Measurements from ENCODE around the gene TTC21A.

Gene TTC21A

DNA sequence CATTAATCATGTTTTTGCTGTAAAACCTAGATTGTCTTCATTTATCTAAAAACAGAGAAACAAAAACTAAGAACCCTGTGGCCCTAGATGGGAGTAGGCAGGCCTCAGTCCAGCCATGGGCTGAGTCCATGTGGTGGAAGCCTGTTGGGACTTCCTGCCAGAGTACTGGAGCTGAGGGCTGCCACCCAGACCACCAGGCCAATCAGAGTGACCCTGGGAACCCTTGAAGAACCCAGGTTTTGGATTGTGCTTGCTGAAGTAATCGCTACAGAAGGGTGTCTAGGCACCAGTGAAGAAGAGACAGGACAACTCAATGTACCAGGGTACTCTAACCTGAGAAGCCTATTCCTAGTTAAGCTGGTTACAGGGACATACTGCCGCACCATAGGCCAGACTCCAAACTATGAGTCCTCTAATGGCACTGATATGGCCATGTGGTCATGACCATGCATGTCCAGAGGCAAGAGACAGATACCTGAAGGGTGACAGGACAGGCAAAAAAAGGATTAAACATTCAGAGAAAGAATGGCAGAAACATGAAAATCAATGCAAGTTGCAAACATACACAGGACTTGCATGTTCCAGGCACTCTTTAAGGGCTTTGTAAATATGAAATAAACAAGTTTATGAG is 33.0 kb downstream of the TTC21A start:
- DNase-seq: no peak

DNA sequence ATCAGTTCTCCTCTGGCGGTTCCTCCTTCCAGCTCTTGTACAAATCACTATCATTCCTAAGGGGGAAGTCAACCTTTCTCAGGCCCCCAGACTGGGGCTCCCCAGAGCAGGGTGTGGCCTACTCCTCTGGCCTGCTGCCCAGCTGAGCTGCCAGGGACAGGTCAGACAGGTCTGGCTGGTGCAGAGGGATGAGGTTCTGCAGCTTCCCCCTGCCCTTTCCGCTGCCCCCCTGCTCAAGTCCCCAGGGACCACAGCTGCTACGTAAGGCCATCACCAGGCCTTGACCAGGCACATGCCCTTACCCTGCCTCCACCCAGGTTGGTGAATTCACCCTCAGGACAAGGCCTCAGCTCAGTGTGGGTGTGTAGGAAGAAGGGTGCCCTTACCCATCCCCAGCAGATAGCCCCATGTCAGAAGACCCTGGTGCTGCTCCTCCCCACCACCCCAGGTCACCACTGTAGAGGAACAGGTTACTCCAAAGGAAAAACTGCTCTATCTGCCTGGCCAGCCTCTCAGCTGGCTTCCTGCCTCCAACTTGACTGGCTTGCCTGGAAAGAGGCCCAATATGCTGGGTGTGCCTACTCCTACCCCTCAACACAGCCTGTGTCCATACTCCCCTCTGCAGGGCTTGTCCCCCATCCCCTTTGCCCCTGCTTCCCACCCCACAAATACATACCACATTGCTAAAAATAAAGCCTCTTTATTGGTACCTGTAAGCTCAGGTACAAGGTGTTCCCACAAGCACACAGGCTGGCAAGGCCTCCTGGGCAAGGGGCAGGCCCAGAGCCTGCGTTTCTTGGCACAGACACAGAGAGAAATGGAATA is 33.9 kb downstream of the TTC21A start:
- no peak for DNase-seq

DNA sequence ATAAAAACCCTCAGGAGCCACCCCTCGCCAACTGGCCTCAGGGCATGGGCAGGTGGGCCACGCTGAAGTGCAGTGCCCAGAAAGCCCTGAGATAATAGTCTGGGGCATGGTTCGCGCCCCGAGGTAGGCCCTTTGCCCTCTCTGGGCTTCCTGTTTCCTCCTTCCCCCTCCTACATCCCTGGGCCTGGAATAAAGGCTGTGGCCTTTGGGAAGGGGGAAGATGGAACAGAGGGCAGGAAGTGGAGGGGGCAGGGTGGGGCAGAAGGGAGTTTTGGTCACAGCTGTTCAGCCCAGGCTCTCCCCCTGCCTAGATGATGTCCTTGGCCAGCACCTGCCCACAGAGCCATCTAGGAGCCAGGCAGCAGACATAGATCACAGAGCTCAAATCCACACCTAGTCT is 34.6 kb downstream of the TTC21A start:
- DNase-seq: no peak

DNA sequence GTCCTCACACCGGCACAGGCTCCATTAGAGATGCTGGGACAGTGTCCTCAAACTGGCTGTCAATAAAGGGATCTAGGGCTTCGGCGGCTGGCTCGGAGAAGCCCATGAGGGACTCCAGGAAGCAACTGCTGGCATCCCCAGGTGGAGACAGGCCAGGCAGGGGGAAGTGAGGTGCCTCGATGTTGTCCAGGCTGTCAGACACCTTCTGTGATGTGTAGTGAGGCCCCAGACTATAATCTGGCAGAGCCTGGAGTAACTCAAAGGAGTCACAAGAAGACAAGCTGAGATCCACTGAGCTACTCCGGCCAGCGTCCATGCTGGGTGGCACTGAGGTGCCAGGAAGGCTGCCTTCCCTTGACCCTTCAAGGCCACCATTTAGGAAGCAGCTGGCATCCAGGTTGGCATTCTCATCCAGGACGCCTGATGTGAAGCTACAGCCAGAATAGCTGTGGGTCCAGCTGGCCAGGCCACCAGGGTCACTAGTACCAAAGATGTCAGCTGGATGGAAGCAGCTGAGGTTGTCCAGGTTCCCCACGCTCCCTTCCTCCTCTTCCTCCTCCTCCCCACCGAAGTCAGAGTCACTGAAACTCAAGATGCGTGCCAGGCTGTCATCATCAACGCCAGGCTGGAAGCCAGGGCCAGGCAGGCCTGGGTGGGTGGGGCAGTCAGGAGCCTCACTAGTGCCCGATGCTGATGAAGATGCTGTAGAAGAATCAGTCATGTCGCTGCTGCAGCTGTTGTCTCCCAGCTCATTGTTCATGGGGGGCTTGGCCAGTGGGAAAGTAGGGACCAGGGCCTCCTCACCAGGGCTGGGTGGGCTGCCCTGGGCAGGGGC is 35.8 kb downstream of the TTC21A start:
- no peak for DNase-seq

DNA sequence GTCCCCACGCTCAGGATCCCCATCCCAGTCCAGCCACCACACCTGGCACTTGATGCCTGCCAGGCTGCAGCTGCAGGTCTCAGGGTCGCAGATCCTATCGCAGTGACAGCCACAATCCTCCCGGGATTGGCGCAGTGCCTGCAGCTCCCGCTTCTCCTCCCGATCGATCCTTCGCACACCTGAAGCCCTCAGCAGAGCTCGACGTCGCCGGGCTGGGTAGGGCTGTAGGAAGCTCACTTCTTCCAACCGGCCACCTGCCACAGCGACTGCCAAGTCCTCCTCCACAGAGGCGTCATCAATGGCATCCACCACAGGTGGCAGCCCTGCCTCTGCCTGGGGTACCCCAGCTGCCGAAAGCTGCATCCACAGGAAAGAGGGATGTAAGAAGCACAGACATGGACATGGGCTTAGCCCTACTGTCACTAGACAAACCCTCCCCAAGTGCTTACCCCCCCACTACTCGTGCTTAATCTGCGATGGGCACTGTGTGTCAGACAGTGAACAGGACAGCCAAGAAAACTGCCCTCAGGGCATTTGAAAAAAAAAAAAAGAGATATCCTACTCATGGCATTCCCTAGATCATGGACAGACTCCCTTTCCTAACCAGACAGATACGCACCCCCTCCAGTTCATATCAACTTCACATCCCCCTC is 36.7 kb downstream of the TTC21A start:
- peak; percentile 52 for DNase-seq

DNA sequence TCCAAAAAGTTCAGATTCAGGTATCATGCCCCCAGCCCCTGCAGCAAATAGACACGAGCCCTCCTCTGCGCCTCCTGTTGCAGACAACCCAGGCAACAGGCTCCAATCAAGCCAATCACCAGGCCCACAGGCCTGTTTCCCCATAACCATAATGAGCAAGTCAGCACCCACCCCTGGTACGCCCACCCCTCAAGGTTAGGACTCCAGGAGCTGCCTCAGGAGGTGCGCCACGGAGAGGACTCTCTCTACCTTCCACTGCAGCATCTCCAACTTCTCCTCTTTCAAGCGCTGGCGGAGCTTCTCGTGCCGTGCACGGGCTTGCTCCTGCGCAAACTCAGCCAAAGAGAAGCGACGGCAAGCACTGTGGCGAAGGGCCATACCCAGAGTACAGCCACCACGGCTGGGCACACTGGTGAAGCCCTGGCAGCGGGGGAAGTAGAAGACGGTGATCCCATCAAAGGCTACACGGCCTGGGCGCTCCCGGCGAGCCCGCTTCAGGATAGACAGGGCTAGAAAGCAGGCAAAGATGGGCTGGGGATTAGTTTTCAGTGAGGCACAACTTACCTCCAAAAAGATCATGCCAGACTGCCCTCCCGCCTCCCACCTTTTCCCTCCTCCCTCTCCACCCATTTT is 37.4 kb downstream of the TTC21A start:
- no peak for DNase-seq

DNA sequence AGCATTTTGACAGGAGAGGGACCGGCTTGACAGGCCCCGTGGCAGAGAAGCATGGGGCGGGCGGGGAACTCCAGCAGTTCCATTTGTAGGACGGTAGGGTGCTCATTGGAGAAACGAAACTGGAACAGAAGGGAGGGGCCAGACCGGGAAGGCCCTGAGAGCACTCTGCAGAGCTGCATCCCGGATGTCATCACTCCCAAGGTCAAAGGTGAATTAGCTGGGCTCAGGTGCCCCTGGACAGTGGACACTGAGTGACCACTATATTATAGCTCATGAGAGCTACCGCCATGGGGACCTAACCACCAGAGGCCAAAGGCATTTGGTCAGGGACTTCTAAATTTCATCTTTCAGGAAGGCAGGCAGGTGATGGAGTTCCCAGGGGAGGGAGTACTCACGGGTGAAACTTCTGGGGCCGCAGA is 38.6 kb downstream of the TTC21A start:
- no peak for DNase-seq

DNA sequence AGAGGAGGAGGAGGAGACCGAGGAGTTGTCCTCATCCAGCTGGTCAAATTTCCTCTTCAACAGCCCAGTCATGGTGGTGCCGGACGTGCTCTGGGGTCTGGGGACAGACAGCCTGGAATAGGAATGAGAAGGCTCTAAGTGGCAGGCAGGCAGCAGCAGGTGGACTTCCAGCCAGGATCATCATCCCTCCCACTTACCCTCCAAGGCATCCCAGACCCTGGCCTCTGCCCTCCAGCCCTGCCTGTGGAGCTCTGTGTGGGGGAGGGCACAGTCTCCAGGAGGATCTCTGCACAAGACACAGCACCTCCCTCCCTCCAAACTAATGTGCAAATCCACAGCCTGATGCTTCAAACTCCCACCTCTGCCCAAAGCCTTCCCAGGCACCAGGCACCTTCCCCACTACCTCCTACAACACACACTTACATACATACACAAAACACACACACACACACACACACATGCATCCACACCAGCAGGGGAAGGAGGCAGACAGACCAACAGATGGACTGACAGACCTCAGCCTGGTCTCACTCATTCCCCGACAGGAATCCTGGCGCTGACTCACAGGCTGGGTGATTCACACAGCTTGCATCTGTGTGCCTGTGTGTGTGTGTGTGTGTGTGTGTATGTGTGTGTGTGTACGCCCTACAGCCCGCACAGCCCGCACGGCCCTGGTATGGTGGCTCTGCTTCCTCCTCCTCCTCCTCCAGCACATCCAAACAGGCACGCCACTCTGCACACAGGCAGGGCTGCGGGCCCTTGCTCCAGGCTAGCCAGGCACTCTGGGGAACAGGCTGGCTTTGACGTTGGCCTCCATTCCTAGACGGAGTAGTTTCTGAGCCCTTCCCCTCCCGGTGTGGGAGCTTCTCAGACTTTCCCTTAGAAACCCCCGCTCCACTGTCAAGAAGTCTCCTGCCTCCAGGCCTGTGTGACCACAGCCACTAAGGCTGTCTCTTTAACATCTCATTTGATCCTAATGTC is 39.4 kb downstream of the TTC21A start:
- peak; percentile 28 for DNase-seq

DNA sequence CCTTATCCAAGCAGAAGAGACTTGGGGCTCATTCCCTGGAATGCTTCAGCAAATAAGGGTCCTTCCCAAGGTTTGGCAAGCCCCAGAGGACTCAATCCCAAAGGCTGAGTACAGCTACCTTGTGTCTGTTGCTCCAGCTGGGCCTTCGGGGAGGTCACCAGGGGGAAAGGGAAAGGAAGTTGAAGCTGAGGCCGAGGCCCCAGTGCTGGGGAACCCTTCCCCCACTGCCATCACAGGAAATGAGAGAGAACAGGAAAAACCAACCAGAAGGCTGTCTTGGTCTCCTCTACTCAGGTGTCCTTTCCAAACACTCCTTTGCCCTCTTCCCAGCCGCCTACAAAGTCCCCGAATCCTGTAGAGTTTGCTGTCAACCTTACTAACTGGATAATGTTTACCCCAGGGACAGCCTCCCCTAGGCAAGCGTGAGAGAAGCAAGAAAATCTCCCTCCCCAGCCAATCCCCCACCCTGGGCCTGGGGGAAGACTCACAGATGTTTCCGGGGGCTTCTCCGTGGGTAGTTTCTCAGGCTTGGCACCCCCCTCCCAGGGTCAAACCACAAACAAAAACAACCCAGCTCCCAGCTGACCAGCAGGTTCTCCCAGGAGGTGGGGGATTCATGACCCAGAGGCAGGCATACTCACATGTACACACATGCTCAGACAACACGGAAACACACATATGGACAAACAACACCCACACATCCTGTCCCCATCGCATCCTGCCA is 40.4 kb downstream of the TTC21A start:
- DNase-seq: no peak

DNA sequence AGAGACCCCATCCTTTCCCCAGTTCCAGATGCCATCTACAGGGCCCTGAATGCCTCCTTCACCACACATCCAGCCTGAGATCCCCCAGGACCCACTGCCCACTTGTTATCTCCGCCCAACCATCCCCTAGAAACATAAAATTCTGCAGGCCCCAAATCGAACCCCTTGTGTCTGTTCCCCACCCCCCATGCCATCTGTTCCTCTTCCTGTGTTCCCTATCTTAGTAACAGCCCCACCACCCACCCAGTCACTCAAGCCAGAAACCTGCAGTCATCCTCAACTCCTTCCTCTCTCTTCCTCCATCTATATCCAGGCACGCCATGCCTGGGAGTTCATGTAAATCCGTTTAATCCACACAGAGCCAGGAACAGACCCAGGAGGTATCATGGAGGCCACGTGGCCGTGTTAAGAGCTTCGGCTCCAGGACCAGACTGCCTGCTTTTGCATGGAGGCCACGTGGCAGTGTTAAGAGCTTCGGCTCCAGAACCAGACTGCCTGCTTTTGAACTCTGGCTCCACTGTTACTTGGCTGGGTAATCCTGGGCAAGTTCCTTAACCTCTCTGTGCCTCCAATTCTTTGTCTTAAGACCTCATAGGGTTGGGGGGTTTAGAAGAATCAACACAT is 41.1 kb downstream of the TTC21A start:
- peak; percentile 53 for DNase-seq

DNA sequence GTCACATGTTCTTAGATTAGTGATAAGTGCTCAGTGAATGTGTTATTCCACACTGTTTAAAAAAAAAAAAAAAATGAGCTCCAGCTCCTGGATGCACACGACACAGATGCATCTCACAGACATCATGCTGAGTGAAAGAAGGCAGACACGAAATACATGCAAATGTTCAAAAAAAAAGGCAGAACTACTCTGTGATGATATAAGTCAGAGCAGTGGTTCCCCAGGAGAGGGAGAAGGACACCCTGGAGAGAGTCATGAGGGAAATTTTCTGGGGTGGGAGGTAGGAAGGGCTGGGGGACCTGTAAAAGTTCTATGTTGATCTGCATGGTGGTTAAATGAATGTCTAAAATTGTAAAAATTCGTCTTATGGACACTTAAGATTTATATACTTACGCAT is 41.6 kb downstream of the TTC21A start:
- DNase-seq: no peak

DNA sequence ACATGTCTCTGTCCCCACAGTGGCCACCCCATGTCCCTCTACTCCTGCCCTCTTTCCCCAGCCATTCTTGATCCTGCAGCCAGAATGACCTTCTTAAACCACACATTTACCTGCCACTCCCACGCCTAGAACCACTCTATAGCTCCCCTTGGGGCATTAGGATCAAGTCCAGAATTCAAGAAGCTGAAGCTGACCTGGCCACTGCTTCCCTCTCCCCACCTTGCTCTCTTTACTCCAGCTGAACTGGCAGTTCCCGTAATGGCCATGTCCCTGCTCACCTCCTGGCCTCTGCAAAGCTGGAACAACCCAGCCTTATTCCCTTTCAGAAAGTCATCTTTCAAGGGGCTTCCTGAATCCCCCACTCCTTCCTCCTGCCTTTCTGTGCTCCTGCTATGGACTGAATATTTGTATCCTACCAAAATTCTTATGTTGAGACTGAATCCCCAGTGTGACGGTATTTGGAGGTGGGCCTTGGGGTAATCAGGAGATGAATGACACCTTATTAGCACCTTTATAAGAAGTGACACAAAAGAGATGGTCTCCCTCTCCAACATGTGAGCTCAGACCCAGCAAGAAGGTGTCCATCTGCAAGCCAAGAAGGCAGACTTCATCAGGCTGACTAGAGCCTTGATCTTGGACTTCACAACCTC is 42.1 kb downstream of the TTC21A start:
- DNase-seq: no peak

DNA sequence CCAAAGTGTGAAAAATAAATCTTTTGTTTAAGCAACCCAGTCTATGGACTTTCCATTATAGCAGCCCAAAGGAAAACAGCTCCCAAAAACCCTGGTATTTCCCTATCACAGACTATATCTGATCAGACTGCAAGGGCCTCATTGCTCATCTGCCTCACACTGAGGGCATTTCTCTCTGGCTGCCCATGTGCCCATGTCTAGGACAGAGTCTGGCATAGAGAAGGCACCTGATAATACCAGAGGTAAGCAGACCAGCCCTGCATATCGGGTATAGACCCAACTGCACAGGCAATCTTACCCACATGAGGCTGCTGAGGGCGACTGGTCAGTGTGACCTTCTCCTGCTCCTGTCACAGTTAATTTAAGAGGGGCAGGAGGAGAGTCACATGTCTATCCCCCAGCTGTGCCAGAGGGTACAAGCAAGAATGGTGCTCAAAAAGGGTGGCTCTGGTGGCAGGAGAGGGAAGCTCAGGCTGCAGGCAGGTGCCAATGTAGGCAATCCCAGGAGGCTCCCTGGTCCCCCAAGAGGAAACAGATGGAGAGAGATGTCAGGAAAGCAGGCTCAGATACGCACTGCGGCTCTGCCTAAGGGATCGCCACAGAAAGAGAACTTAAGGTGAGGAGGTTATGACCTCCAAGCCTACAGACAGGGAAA is 42.8 kb downstream of the TTC21A start:
- DNase-seq: peak; percentile 83

DNA sequence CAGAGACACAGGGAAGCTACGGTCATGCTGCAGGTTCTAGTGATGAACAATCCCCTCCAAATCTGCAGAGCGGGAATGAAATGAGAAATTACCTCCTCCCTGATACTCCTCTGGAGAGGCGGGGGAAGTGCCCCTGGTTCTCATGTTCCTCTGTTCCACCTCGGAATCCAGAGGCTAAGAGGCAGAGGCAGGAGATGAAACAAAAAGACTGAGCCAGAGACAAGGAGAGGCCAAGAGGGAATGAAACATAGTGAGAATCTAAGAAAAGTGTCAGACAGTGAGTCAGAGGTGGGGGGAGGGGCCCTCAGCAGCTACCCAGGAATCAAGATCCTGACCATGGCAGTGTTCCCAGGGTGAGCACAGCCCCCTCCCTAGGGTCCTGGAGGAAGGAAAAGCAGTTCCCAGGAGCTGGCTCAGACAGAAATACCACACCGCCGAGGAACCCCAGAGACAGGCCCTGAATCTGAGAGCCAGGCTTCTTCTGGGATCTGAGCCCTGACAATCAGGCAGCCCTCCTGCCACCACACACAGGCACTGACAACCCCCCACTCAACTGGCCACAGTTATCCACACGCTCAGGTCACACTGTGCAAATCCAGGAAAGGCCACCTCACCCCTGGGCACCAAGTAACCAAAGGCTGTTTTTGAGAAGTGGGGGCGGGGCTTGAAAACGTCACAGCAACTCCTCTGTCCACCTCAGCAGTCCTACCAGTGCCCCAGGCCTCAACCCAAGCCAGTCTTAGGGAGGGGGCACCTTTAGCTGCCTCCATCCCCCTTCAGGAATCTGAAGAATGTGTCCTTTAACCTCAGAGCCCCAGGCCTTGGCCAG is 43.5 kb downstream of the TTC21A start:
- peak; percentile 65 for DNase-seq

DNA sequence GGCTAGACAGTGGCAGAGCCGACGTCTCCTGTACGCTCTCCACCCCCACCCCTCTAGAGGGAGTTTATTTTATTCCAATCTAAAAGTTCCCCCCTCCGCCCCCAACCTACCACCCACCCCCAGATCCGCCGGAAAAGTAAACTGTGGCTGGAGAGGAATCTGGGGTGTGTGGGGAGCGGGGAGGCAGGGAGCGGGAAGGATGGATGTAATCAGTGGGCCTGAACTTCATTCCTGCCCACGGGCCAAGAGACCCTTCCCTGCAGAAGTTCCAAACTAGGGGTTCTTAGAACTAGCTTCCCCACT is 46.4 kb downstream of the TTC21A start:
- no peak for DNase-seq

DNA sequence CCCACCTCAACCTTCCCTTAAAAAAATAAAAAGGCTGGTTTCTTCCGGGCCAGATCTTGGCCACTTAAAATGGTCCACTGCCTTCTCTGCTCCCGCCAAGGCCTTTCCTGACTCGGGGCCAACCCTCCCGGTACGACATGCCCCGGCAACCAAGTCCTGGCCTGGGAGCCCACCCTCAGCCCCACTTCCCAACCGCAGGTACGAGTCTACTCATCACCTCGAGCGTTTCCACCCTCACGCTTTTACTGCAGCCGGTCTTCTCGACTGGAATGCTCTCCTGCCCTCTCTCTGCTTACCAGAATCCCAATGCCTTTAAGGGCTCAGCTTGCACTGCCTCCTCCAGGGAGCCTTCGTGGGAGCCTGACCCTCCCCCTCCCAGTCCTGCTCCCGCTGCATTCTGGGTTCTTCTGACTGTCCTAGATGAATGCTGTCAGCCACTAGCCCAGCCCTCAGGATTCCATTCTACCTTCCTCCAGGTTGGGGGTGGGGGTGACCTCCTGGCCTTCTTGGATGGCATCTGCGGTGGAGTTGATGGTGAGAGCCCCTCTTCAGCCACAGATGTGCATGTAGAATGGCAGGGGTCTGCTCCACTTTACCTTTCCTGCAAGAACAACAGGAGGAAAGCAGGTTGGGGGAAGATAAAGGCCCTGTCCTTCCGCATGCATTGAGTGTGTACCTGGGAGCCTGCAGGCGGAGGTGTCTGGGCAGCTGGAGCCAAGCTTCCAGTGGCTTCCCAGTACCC is 47.0 kb downstream of the TTC21A start:
- no peak for DNase-seq

DNA sequence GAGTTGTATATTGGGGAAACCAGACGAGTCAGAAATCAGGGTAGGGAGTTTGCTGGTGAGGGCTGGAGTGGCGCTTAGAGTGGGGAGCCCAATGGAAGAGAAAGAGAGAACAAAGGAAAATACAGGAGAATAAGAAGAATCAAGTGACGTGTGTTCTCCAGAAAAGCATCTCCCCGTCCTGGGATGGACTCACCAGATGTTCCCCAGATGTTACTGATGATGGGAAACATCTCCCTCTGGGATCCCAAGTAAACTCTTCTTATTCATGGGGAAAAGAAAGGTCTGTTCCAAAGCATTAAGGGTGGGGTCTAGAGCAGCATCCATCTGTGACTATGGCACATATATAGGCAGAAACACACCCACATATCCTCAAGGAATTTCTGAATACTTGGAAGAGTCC is 48.9 kb downstream of the TTC21A start:
- no peak for DNase-seq

DNA sequence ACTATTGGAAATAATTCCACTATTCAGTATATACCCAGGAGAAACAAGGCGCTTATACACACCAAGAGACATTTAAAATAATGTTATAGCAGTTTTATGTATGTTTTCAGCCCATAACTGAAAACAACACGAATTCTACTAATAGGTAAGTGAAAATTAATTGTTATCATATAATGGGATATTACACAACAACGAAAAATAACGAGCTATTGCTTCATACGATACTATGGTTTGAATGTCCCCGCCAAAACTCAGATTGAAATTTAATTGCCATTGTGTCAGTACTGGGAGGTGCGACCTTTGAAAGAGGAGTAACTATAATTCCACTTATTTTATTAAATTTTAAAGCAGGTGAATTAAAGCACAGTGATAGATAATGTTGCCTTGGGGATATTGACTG is 49.9 kb downstream of the TTC21A start:
- DNase-seq: no peak
